Panc1 (cell line): ENCODE results near the gene GRIN1. TPM values are rescaled to one million over a fixed set of nuclear protein-coding genes. Genes with fewer than 3 reads are reported as not detected.

Experiments used
- ATAC-seq: fragments of 200-7000 bp; cut with Tn5 transposase; 2 replicates; pipeline ENCODE4 v1.9.1; 2020; ENCODE audit warnings: mild to moderate bottlenecking, moderate library complexity
- BruUV-seq: library from RNA; stranded (reverse); fragments of 400-500 nt; replicated peaks from 2 replicates; lab custom pipeline; 2021; lab: Mats Ljungman, UMichigan
- CTCF ChIA-PET: fragments of 300-600 bp; sonication (Branson Sonifier 250); formaldehyde crosslinking; loops from one replicate; lab custom pipeline; 2022; ENCODE audit warnings: antibody characterized with exemption; lab: Charles Lee
- POLR2A ChIA-PET: fragments of 300-600 bp; sonication (Branson Sonifier 250); formaldehyde crosslinking; loops from one replicate; lab custom pipeline; 2022; ENCODE audit warnings: antibody characterized with exemption; lab: Charles Lee
- DNase-seq: peaks from one replicate; pipeline ENCODE4 v3.0.0-alpha.2; 2010; ENCODE audit warnings: low read depth, low spot score
- H3K27ac ChIP-seq: 2 replicates; pipeline ENCODE4 v1.5.1; 2011; ENCODE audit warnings: mild to moderate bottlenecking, low read length, inconsistent platforms
- H3K27me3 ChIP-seq: fragments of 200-500 bp; sonication (Bioruptor generic); 2 replicates; pipeline ENCODE4 v1.6.0; 2014; ENCODE audit warnings: low read length, inconsistent platforms; ENCODE audit not compliant: control insufficient read depth, insufficient read depth
- H3K36me3 ChIP-seq: fragments of 200-500 bp; sonication (Bioruptor generic); 2 replicates; pipeline ENCODE4 v1.5.1; 2014; ENCODE audit warnings: inconsistent platforms, mild to moderate bottlenecking, low read length, moderate library complexity; ENCODE audit not compliant: control insufficient read depth, insufficient read depth
- H3K4me1 ChIP-seq: 2 replicates; pipeline ENCODE4 v1.5.1; 2011; ENCODE audit warnings: inconsistent platforms, mild to moderate bottlenecking, low read length, moderate library complexity; ENCODE audit not compliant: control insufficient read depth, insufficient read depth
- H3K4me3 ChIP-seq, 2 experiments: 2 replicates each; pipeline ENCODE4 v1.5.1; 2011 to 2012; ENCODE audit warnings: low read depth in 2 of 2, low read length in 2 of 2, mild to moderate bottlenecking in 2 of 2, inconsistent platforms in 1 of 2, moderate library complexity in 1 of 2
- H3K9me3 ChIP-seq: fragments of 200-500 bp; sonication (Bioruptor generic); 2 replicates; pipeline ENCODE4 v1.5.1; 2014; ENCODE audit warnings: low read depth, mild to moderate bottlenecking, inconsistent platforms, low read length, moderate library complexity; ENCODE audit not compliant: control insufficient read depth, insufficient read depth
- POLR2AphosphoS5 ChIP-seq: IDR thresholded peaks from 2 replicates; pipeline ENCODE4 v1.6.1; 2012; ENCODE audit warnings: mild to moderate bottlenecking, low read depth, low read length, moderate library complexity
- SIN3A ChIP-seq: IDR thresholded peaks from 2 replicates; pipeline ENCODE4 v1.6.1; 2012; ENCODE audit warnings: low read depth, mild to moderate bottlenecking, low read length, moderate library complexity, borderline replicate concordance; ENCODE audit not compliant: insufficient read depth
- TCF7L2 ChIP-seq: IDR thresholded peaks from 2 replicates; pipeline ENCODE4 v1.6.1; 2011; ENCODE audit warnings: mild to moderate bottlenecking, low read depth, low read length, inconsistent platforms
- in situ Hi-C: cut with HindIII; loops from 2 replicates; pipeline ENCODE4 v1.10.0; 2016; ENCODE audit warnings: low sequenced_read_pairs, low pct_unique_long_range_greater_than_20kb
- intact Hi-C: fragments of 100-400 bp; cut with micrococcal nuclease; formaldehyde crosslinking; loops from one replicate; pipeline ENCODE4 v1.10.0; 2022; ENCODE audit not compliant: unreplicated experiment
- total RNA-seq: library from RNA; stranded (reverse); gene quantifications from one replicate; pipeline ENCODE4 v1.2.1, GENCODE V29; 2021; ENCODE audit not compliant: unreplicated experiment
- TF ChIP-seq, protein P1 (sequence below), 2 experiments: IDR thresholded peaks; 2 replicates each; pipeline ENCODE4 v1.6.1; 2011 to 2012; ENCODE audit warnings: low read depth in 2 of 2, control low read depth in 1 of 2, low read length in 1 of 2, mild to moderate bottlenecking in 1 of 2, moderate library complexity in 1 of 2; ENCODE audit not compliant: insufficient read depth in 1 of 2
- TF ChIP-seq, protein P2 (sequence below): fragments of 450-650 bp; IDR thresholded peaks from 2 replicates; pipeline ENCODE4 v1.5.1; 2017; ENCODE audit warnings: mild to moderate bottlenecking

GRIN1 gene
- total RNA-seq, 1 experiment from 2014 or later = 4.9 TPM

DNA sequence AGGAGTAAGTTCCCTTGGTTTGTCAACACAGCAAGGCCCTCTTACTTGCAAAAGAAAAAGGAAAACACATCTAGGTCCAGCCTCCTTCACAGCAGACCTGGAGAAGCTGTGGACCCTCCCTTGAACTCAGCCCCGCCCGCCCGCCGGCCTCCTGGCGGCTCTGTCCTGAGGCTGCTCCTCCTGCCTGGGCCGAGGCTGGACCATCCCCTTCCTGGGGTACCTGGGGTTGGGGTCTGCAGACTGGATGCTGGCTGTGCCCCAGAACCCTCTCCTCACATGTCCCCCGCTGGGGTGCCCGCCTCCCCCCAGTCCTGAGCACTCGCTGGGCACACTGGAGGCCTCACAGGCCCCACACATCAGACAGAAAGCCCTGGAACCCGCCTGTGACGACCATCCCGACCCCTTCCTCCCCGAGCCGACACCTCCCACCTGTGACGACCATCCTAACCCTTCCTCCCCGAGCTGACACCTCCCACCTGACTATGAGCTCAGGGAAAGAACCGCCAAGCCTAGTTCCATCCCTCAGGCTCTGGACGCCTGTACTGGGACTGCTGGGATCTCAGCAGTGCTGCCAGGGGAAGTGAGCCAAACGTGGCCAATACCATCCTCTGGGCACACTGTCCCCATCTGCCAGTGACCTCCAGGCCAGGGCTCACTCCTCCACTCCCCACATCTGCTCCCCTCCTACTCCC is 40.1 kb downstream of the GRIN1 start:
- no peak overlapping the region for H3K4me3 ChIP-seq
- H3K27ac ChIP-seq = no peak overlapping the region
- H3K27me3 ChIP-seq = no peaks in the 10 kb centered on the region
- ATAC-seq (no peak), DNase-seq (no peak)
- H3K9me3 ChIP-seq = no peaks in the 10 kb centered on the region
- no peak for TF ChIP-seq TCF7L2
- no peak for TF ChIP-seq SIN3A
- no peak for TF ChIP-seq POLR2AphosphoS5
- TF ChIP-seq, protein P1, sequence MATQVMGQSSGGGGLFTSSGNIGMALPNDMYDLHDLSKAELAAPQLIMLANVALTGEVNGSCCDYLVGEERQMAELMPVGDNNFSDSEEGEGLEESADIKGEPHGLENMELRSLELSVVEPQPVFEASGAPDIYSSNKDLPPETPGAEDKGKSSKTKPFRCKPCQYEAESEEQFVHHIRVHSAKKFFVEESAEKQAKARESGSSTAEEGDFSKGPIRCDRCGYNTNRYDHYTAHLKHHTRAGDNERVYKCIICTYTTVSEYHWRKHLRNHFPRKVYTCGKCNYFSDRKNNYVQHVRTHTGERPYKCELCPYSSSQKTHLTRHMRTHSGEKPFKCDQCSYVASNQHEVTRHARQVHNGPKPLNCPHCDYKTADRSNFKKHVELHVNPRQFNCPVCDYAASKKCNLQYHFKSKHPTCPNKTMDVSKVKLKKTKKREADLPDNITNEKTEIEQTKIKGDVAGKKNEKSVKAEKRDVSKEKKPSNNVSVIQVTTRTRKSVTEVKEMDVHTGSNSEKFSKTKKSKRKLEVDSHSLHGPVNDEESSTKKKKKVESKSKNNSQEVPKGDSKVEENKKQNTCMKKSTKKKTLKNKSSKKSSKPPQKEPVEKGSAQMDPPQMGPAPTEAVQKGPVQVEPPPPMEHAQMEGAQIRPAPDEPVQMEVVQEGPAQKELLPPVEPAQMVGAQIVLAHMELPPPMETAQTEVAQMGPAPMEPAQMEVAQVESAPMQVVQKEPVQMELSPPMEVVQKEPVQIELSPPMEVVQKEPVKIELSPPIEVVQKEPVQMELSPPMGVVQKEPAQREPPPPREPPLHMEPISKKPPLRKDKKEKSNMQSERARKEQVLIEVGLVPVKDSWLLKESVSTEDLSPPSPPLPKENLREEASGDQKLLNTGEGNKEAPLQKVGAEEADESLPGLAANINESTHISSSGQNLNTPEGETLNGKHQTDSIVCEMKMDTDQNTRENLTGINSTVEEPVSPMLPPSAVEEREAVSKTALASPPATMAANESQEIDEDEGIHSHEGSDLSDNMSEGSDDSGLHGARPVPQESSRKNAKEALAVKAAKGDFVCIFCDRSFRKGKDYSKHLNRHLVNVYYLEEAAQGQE (IDR thresholded peaks at IDR 0.05; ENCODE audit: insufficient read depth in 1 of 2, low read depth in 2 of 2, low read length in 1 of 2) = no peak
- TF ChIP-seq, protein P2, sequence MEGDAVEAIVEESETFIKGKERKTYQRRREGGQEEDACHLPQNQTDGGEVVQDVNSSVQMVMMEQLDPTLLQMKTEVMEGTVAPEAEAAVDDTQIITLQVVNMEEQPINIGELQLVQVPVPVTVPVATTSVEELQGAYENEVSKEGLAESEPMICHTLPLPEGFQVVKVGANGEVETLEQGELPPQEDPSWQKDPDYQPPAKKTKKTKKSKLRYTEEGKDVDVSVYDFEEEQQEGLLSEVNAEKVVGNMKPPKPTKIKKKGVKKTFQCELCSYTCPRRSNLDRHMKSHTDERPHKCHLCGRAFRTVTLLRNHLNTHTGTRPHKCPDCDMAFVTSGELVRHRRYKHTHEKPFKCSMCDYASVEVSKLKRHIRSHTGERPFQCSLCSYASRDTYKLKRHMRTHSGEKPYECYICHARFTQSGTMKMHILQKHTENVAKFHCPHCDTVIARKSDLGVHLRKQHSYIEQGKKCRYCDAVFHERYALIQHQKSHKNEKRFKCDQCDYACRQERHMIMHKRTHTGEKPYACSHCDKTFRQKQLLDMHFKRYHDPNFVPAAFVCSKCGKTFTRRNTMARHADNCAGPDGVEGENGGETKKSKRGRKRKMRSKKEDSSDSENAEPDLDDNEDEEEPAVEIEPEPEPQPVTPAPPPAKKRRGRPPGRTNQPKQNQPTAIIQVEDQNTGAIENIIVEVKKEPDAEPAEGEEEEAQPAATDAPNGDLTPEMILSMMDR = no peak
- ChIA-PET POLR2A (no interaction called here), CTCF (no interaction called here)
- in situ Hi-C loops = no loop called here
- H3K36me3 ChIP-seq = no peaks in the 10 kb centered on the region
- BruUV-seq = no TSS peak
- intact Hi-C loops = no loop called here
- H3K4me1 ChIP-seq = no peaks in the 10 kb centered on the region

DNA sequence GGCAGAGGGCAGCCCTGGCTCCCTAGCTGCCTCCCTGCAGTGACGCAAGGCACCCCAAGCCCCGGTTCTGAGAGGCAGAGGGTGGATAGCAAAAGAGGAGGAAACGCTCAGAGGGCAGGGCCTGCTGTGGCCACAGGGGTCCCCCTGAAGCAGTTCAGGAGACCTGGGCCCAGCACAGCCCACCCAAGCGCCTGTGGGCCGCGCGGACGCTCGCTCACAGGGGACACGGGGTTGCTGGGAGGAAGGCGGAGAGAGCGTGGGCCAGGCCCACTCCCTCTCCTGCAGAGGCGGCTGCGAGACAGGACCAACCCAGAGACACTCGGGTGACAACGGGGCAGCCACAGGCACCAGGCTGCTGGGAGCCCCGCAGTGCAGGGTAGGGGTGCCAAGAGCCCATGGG is 40.8 kb downstream of the GRIN1 start:
- intact Hi-C loops = no loop called here
- CTCF ChIA-PET = no interaction called here
- no peaks in the 10 kb centered on the region for H3K9me3 ChIP-seq
- DNase-seq = no peak
- no peak overlapping the region for H3K4me3 ChIP-seq
- H3K27me3 ChIP-seq = no peaks in the 10 kb centered on the region
- H3K4me1 ChIP-seq = no peaks in the 10 kb centered on the region
- POLR2A ChIA-PET = no interaction called here
- TF ChIP-seq TCF7L2 = no peak
- TF ChIP-seq, protein P2 = no peak
- no peak for ATAC-seq
- no peak overlapping the region for H3K27ac ChIP-seq
- no TSS peak for BruUV-seq
- no peaks in the 10 kb centered on the region for H3K36me3 ChIP-seq
- in situ Hi-C loops = no loop called here
